Hepatocyte (in vitro differentiated cells): Measurements from ENCODE around the gene LRRFIP1.

Experiments
- EZH2 ChIP-seq: fragments of 200-600 bp; sonication (generic); IDR thresholded peaks from 2 replicates; pipeline ENCODE4 v1.6.1; 2016; ENCODE audit warnings: antibody characterized with exemption, mild to moderate bottlenecking, borderline replicate concordance
- EZH2phosphoT487 ChIP-seq: fragments of 200-600 bp; sonication (generic); IDR thresholded peaks from one replicate; pipeline ENCODE4 v1.6.1; 2018; ENCODE audit warnings: antibody characterized with exemption, mild to moderate bottlenecking, low read depth, moderate library complexity; ENCODE audit not compliant: unreplicated experiment, severe bottlenecking
- TF ChIP-seq, protein P1 (sequence below): fragments of 200-600 bp; sonication (generic); IDR thresholded peaks from 2 replicates; pipeline ENCODE4 v1.5.1; 2016; ENCODE audit warnings: antibody characterized with exemption, mild to moderate bottlenecking; ENCODE audit not compliant: poor library complexity

DNA sequence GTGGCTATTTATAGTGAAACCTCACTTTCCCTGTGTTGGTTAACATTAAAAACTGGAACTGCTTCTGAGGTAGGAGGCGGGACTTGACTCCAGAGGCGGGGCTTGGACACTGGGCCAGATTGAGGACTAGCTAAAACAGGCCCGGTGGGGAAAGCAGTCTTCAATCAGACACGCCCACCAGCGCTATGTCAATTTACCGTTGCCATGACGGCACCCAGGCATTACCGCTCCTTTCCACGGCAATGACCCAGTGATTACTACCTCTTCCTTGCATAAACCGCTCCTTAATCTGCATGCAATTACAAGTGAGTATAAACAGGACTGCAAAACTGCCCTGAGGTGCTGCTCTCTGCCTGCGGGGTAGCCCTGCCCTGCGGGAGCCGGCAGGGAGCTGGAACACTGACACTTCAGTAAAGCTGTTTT, 35.3 kb downstream of the LRRFIP1 start:
- TF ChIP-seq EZH2 (no peak), EZH2phosphoT487 (no peak)
- TF ChIP-seq, protein P1, sequence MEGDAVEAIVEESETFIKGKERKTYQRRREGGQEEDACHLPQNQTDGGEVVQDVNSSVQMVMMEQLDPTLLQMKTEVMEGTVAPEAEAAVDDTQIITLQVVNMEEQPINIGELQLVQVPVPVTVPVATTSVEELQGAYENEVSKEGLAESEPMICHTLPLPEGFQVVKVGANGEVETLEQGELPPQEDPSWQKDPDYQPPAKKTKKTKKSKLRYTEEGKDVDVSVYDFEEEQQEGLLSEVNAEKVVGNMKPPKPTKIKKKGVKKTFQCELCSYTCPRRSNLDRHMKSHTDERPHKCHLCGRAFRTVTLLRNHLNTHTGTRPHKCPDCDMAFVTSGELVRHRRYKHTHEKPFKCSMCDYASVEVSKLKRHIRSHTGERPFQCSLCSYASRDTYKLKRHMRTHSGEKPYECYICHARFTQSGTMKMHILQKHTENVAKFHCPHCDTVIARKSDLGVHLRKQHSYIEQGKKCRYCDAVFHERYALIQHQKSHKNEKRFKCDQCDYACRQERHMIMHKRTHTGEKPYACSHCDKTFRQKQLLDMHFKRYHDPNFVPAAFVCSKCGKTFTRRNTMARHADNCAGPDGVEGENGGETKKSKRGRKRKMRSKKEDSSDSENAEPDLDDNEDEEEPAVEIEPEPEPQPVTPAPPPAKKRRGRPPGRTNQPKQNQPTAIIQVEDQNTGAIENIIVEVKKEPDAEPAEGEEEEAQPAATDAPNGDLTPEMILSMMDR, result no peak
